Karpas-422 (cell line): Measurements from ENCODE around the gene LAMB1. TPM values are rescaled to one million over a fixed set of nuclear protein-coding genes. Genes with fewer than 3 reads are reported as not detected.

ENCODE experiments used
- DNase-seq: peaks from one replicate; pipeline ENCODE4 v3.0.0-alpha.2; 2015
- H2AFZ ChIP-seq: fragments of 200-600 bp; sonication (generic); 2 replicates; pipeline ENCODE4 v1.6.1; 2014; ENCODE audit warnings: antibody characterized with exemption, low read length, mixed read lengths
- H3K27ac ChIP-seq: fragments of 200-600 bp; sonication (generic); 2 replicates; pipeline ENCODE4 v1.5.1; 2014; ENCODE audit warnings: mild to moderate bottlenecking, low read length, moderate library complexity
- H3K27me3 ChIP-seq: fragments of 200-600 bp; sonication (generic); 2 replicates; pipeline ENCODE4 v1.6.1; 2014; ENCODE audit warnings: low read length, mixed read lengths
- H3K36me3 ChIP-seq: fragments of 200-600 bp; sonication (generic); 2 replicates; pipeline ENCODE4 v1.6.1; 2014; ENCODE audit warnings: low read length, mixed read lengths; ENCODE audit not compliant: insufficient read depth
- H3K4me1 ChIP-seq: fragments of 200-600 bp; sonication (generic); 2 replicates; pipeline ENCODE4 v1.6.1; 2014; ENCODE audit warnings: mild to moderate bottlenecking, low read length, mixed read lengths
- H3K4me2 ChIP-seq: fragments of 200-600 bp; sonication (generic); 2 replicates; pipeline ENCODE4 v1.6.1; 2014; ENCODE audit warnings: low read length, low read depth, mild to moderate bottlenecking; ENCODE audit not compliant: poor library complexity, severe bottlenecking
- H3K4me3 ChIP-seq: fragments of 200-600 bp; sonication (generic); 2 replicates; pipeline ENCODE4 v1.5.1; 2014; ENCODE audit warnings: mild to moderate bottlenecking, antibody characterized with exemption, low read length, mixed read lengths
- H3K79me2 ChIP-seq: fragments of 200-600 bp; sonication (generic); 2 replicates; pipeline ENCODE4 v1.6.1; 2014; ENCODE audit warnings: mild to moderate bottlenecking, low read length, mixed read lengths
- H3K9ac ChIP-seq: fragments of 200-600 bp; sonication (generic); 2 replicates; pipeline ENCODE4 v1.6.0; 2014; ENCODE audit warnings: low read length
- H3K9me2 ChIP-seq: fragments of 200-600 bp; sonication (generic), shearing (Covaris generic); replicated peaks from 2 replicates; pipeline ENCODE4 v1.6.0; 2014; ENCODE audit warnings: mild to moderate bottlenecking, low read length, moderate library complexity; ENCODE audit not compliant: insufficient read depth
- H3K9me3 ChIP-seq: fragments of 300-700, 200-600 bp; sonication (generic); 2 replicates; pipeline ENCODE4 v1.6.1; 2014; ENCODE audit warnings: low read length, mixed read lengths
- H4K20me1 ChIP-seq: fragments of 200-600 bp; sonication (generic); 2 replicates; pipeline ENCODE4 v1.6.1; 2014; ENCODE audit warnings: mild to moderate bottlenecking, antibody characterized with exemption, low read length, low read depth; ENCODE audit not compliant: insufficient read depth
- small RNA-seq: library from RNA; depleted of rRNA; stranded (forward); fragments of <200 nt; gene quantifications from one replicate; pipeline ENCODE3, GENCODE V24; 2014
- total RNA-seq: library from RNA; depleted of rRNA; stranded (reverse); fragments of >200 nt; shearing (Covaris generic); gene quantifications from 2 replicates; pipeline ENCODE4 v1.2.3, GENCODE V29; 2014; ENCODE audit warnings: low replicate concordance; rRNA removed

LAMB1 gene
- total RNA-seq, 1 experiment from 2014 or later: not detected

DNA sequence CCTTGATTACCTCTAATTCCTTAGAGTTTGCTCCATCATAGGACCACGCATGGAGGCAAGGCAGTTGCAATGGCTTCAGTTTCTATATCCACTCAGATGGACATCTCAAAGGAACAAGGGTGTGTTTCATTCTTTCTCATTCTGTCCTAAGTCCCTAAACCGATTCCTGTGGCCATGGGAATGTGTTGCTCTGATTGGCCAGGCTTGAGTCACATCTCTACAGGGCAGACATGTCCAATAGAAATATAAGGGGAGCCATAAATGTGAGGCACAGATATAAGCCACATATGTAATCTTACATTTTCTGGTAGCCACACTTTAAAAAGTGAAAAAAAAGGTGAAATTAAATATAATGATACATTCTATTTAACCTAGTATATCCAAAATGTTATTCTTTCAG, 128.8 kb downstream of the LAMB1 start:
- Histone ChIP-seq H3K9me2 (no peaks in the 10 kb centered on the region), H3K9me3 (no peaks in the 10 kb centered on the region), H4K20me1 (no peaks in the 10 kb centered on the region), H3K9ac (no peak overlapping the region), H3K4me2 (no peak overlapping the region), H2AFZ (no peak overlapping the region), H3K27ac (no peak overlapping the region), H3K79me2 (no peaks in the 10 kb centered on the region), H3K36me3 (no peaks in the 10 kb centered on the region), H3K27me3 (no peaks in the 10 kb centered on the region), H3K4me3 (no peak overlapping the region), H3K4me1 (no peaks in the 10 kb centered on the region)
- no peak for DNase-seq

Small RNAs within 50 kb of the gene (small RNA-seq; reads per million reads assigned to genes)
- not detected for gene RF00012

Other genes starting within 250 kb of the LAMB1 start
- not detected in 2 replicates for gene SLC26A3, start 199.9 kb downstream of the LAMB1 start, total RNA-seq
- gene DLD, start 112.0 kb downstream of the LAMB1 start, total RNA-seq: 76.3 and 103 TPM in 2 replicates
- gene LAMB4, start 127.2 kb upstream of the LAMB1 start, total RNA-seq: not detected in 2 replicates